ENCODE data around the gene PDHA1.

Gene PDHA1

GRCh38 chrX:19389227-19389845, 45.6 kb downstream of the PDHA1 start:
- no peaks in the 10 kb centered on the region for H3K36me3 ChIP-seq (ENCODE audit: control insufficient read depth, insufficient read depth, low read length)
- no peaks in the 10 kb centered on the region for H3K27me3 ChIP-seq (replicated peaks; ENCODE audit: control insufficient read depth, insufficient read depth, low read length, poor library complexity, severe bottlenecking)
- H3K9me3 ChIP-seq (ENCODE audit: control insufficient read depth, low read length) = no peaks in the 10 kb centered on the region
- H3K4me1 ChIP-seq (ENCODE audit: control insufficient read depth, insufficient read depth, low read length, poor library complexity, severe bottlenecking) = no peaks in the 10 kb centered on the region
- H3K27ac ChIP-seq (ENCODE audit: insufficient read depth, low read length, poor library complexity, severe bottlenecking) = no peak overlapping the region
- DNase-seq = no peak
- H3K4me3 ChIP-seq (ENCODE audit: insufficient read depth, low read depth, low read length, poor library complexity, severe bottlenecking) = no peak overlapping the region

GRCh38 chrX:19392078-19392477, 48.4 kb downstream of the PDHA1 start:
- no peaks in the 10 kb centered on the region for H3K36me3 ChIP-seq (ENCODE audit: control insufficient read depth, insufficient read depth, low read length)
- DNase-seq = no peak
- H3K4me1 ChIP-seq (ENCODE audit: control insufficient read depth, insufficient read depth, low read length, poor library complexity, severe bottlenecking) = no peaks in the 10 kb centered on the region
- no peak overlapping the region for H3K4me3 ChIP-seq (ENCODE audit: insufficient read depth, low read depth, low read length, poor library complexity, severe bottlenecking)
- no peaks in the 10 kb centered on the region for H3K9me3 ChIP-seq (ENCODE audit: control insufficient read depth, low read length)
- H3K27me3 ChIP-seq (replicated peaks; ENCODE audit: control insufficient read depth, insufficient read depth, low read length, poor library complexity, severe bottlenecking) = no peaks in the 10 kb centered on the region
- H3K27ac ChIP-seq (ENCODE audit: insufficient read depth, low read length, poor library complexity, severe bottlenecking) = no peak overlapping the region

DNA sequence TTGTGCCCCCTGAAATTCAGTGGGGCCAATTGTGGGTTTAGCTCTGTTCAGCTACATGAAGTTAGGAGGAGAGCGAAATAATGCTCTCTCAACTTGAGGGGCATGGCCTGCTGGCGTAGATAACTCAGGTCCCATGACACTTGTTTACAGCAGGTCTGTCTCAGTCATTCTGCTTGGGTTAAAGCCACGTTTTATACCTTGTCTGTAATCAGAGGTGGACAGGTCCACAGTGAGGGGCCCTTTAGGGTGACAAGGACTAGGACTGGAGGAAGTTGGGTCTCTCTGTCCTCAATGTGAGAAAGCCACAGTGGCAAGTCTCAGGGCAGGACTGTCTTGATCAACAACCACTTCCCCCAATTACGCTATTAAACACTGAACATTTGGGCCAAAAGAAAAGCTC, 49.0 kb downstream of the PDHA1 start:
- no peak for DNase-seq
- no peak overlapping the region for H3K4me3 ChIP-seq (ENCODE audit: insufficient read depth, low read depth, low read length, poor library complexity, severe bottlenecking)
- H3K4me1 ChIP-seq (ENCODE audit: control insufficient read depth, insufficient read depth, low read length, poor library complexity, severe bottlenecking) = no peaks in the 10 kb centered on the region
- H3K27me3 ChIP-seq (replicated peaks; ENCODE audit: control insufficient read depth, insufficient read depth, low read length, poor library complexity, severe bottlenecking) = no peaks in the 10 kb centered on the region
- H3K9me3 ChIP-seq (ENCODE audit: control insufficient read depth, low read length) = no peaks in the 10 kb centered on the region
- no peaks in the 10 kb centered on the region for H3K36me3 ChIP-seq (ENCODE audit: control insufficient read depth, insufficient read depth, low read length)
- H3K27ac ChIP-seq (ENCODE audit: insufficient read depth, low read length, poor library complexity, severe bottlenecking) = no peak overlapping the region

- Histone ChIP-seq H3K4me1 (ENCODE audit: control insufficient read depth, insufficient read depth, low read length, poor library complexity, severe bottlenecking) (no peaks in the 10 kb centered on the region), H3K9me3 (ENCODE audit: control insufficient read depth, low read length) (no peaks in the 10 kb centered on the region), H3K4me3 (ENCODE audit: insufficient read depth, low read depth, low read length, poor library complexity, severe bottlenecking) (no peak overlapping the region), H3K27me3 (replicated peaks; ENCODE audit: control insufficient read depth, insufficient read depth, low read length, poor library complexity, severe bottlenecking) (no peaks in the 10 kb centered on the region), H3K27ac (ENCODE audit: insufficient read depth, low read length, poor library complexity, severe bottlenecking) (no peak overlapping the region), H3K36me3 (ENCODE audit: control insufficient read depth, insufficient read depth, low read length) (no peaks in the 10 kb centered on the region)
- DNase-seq = no peak
Measured at GRCh38 chrX:19403696-19404095, 60.0 kb downstream of the PDHA1 start.

- Histone ChIP-seq H3K27me3 (replicated peaks; ENCODE audit: control insufficient read depth, insufficient read depth, low read length, poor library complexity, severe bottlenecking) (no peaks in the 10 kb centered on the region), H3K4me3 (ENCODE audit: insufficient read depth, low read depth, low read length, poor library complexity, severe bottlenecking) (no peak overlapping the region), H3K27ac (ENCODE audit: insufficient read depth, low read length, poor library complexity, severe bottlenecking) (no peak overlapping the region), H3K9me3 (ENCODE audit: control insufficient read depth, low read length) (no peaks in the 10 kb centered on the region), H3K36me3 (ENCODE audit: control insufficient read depth, insufficient read depth, low read length) (no peaks in the 10 kb centered on the region), H3K4me1 (ENCODE audit: control insufficient read depth, insufficient read depth, low read length, poor library complexity, severe bottlenecking) (no peaks in the 10 kb centered on the region)
- no peak for DNase-seq
Measured at GRCh38 chrX:19410259-19410658, 66.5 kb downstream of the PDHA1 start.

All from effector memory CD4-positive, alpha-beta T cell (primary cell).